T-helper 17 cell (primary cell): Measurements from ENCODE around the gene POU4F3. TPM values are rescaled to one million over a fixed set of nuclear protein-coding genes. Genes with fewer than 3 reads are reported as not detected.

Experiments used
- ATAC-seq: fragments of 150-1000 bp; cut with Tn5 transposase; 2 replicates; pipeline ENCODE4 v1.10.0; 2021; ENCODE audit warnings: mild to moderate bottlenecking, moderate library complexity
- DNase-seq, 3 donors: peaks; one replicate each; pipeline versions ENCODE4 v3.0.0 to v3.0.0-alpha.2; 2020 to 2021
- H3K9me3 ChIP-seq: one replicate; pipeline ENCODE4 v1.7.0; 2013; ENCODE audit warnings: low read length, mild to moderate bottlenecking; ENCODE audit not compliant: control insufficient read depth, poor library complexity, severe bottlenecking
- H3K27ac Mint-ChIP-seq: one replicate; pipeline ENCODE4 v1.8.0; 2022; ENCODE audit warnings: mild to moderate bottlenecking, moderate library complexity, mixed read lengths
- H3K27me3 Mint-ChIP-seq: one replicate; pipeline ENCODE4 v1.8.0; 2022; ENCODE audit warnings: mixed read lengths
- H3K36me3 Mint-ChIP-seq: one replicate; pipeline ENCODE4 v1.8.0; 2022; ENCODE audit warnings: low read depth, mixed read lengths
- H3K4me1 Mint-ChIP-seq: one replicate; pipeline ENCODE4 v1.8.0; 2022; ENCODE audit warnings: mild to moderate bottlenecking, mixed read lengths
- H3K4me3 Mint-ChIP-seq: one replicate; pipeline ENCODE4 v1.8.0; 2022; ENCODE audit warnings: mild to moderate bottlenecking, moderate library complexity, mixed read lengths
- total RNA-seq, 4 donors: library from RNA in 2 of 4; stranded (reverse) in 2 of 4; gene quantifications; one replicate each; pipeline ENCODE4 v1.2.3 and lab custom pipeline; 2022 to 2026

The POU4F3 gene
- total RNA-seq, 2 donors from 2014 or later: not detected

DNA sequence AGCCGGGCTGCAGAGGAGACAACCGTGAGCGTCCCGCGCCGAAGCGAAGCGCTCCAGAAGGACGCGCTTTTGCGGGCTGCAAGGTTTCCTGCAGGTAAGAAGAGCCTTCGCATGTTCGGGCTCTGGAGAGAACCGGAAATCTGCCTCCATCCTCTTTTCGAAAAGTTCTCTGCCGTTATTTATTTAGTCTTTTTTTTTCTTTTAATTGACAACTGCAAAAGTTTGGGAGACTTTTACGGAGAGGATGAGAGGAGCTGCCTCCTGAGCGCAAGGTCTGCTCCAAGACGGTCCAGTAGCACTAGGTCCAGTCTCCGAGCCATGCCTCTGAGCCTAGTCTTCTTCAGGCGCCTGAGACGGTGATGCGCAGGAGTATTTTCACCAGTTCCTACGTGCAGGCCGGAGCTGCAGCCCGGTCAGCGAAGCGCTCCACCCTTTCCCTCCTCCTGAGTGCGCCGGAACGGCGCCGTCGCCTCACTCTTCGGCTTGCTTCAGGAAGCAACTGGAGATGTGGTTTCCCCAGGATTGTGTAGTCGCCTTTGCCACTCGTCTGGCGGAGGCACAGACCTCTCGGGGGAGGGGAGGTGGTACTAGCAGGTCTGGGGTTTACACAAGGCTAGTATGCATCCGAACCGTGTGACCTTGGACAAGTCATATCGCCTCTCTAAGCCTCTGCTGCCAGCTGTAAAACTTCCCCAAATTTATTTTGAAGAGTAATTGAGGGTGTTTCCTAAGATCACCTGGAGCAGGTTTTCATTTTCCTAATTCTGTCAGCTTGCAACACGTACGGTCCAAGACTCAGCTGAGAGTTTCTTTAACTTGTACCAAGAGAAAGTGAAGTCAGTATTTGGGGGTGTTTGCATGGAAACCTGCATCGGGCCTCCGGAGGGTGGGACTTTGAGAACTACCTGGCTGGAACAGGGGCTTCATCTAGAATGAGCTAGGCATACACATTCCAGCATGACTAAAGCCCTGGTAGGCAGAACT is 4.5 kb downstream of the POU4F3 start:
- no peak overlapping the region for H3K27ac Mint-ChIP-seq
- H3K4me1 Mint-ChIP-seq: peaks cover 22% of the 10 kb centered on the region
- peaks cover 3% of the 10 kb centered on the region for H3K36me3 Mint-ChIP-seq
- H3K4me3 Mint-ChIP-seq: no peak overlapping the region
- ATAC-seq (no peak), DNase-seq (no peak)
- H3K27me3 Mint-ChIP-seq: peaks cover 92% of the 10 kb centered on the region
- H3K9me3 ChIP-seq: no peaks in the 10 kb centered on the region

DNA sequence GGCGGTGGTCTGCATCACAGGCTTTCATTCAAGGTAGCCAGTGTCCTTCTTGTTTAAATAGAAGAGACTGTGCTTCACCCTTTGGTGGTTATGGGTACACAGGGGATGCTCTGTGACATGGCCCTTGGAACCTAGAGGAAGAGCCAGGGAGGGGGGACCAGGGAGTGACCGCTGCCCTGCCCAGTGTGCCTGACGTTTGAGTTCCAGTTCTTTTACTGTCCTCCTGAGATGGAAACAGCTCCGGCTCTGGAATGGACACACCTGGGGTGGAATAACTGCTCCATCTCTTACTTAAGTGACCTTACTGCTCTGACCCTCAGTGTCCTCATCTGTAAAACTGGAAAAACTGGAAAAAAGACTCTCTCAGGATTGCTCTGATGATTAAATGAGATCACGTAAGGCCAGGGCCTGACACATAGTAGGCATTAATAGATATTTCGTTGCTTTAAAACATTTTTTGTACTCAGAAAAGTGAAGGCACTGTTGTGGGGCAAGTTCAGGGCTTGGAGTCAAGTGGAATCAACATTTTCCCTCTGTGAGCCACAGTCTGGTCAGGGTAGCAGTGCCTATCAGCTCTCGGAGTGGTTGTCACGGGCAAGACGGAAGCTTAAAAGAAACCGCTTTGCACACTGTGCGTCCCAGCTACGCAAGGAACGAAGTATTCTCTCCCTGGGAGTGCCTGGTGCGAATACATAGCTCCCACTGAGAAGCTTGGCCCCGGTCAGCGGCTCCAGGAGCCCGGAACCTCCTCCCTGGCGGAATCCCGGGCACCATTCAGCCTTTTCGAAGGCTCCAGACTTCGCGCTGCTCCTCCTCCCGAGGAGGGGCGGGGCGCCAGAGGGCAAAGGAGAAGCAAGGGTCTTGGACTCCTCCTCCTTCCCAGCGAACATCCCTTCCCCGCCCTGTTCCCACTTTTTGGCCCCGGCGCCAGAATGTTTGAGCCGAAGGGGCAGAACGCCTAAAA is 5.8 kb downstream of the POU4F3 start:
- peaks cover 92% of the 10 kb centered on the region for H3K27me3 Mint-ChIP-seq
- no peak for DNase-seq
- H3K36me3 Mint-ChIP-seq: peaks cover 3% of the 10 kb centered on the region
- peak overlapping the region; percentile 4 for H3K4me3 Mint-ChIP-seq
- no peaks in the 10 kb centered on the region for H3K9me3 ChIP-seq
- peaks cover 22% of the 10 kb centered on the region for H3K4me1 Mint-ChIP-seq
- no peak for ATAC-seq
- no peak overlapping the region for H3K27ac Mint-ChIP-seq

DNA sequence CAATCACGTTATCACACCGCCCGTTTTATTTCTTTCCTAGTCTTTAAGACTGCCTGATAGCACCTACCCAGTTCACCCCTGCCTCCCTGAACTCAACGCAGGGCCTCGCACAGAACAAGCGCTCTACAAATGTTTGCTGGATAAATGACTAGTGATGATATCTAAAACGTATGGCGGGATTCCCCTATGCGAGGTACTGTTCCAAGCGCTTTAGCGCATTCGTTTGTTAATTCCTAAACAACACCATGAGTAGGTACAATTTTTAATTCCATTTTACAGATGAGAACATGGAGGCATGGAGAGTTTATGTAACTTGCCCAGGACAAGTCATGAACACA is 6.6 kb downstream of the POU4F3 start:
- peak overlapping the region; percentile 82 for H3K4me3 Mint-ChIP-seq
- no peak overlapping the region for H3K27ac Mint-ChIP-seq
- H3K9me3 ChIP-seq: no peaks in the 10 kb centered on the region
- H3K27me3 Mint-ChIP-seq: peaks cover 84% of the 10 kb centered on the region
- ATAC-seq (no peak), DNase-seq (no peak)
- H3K36me3 Mint-ChIP-seq: peaks cover 3% of the 10 kb centered on the region
- peaks cover 22% of the 10 kb centered on the region for H3K4me1 Mint-ChIP-seq

DNA sequence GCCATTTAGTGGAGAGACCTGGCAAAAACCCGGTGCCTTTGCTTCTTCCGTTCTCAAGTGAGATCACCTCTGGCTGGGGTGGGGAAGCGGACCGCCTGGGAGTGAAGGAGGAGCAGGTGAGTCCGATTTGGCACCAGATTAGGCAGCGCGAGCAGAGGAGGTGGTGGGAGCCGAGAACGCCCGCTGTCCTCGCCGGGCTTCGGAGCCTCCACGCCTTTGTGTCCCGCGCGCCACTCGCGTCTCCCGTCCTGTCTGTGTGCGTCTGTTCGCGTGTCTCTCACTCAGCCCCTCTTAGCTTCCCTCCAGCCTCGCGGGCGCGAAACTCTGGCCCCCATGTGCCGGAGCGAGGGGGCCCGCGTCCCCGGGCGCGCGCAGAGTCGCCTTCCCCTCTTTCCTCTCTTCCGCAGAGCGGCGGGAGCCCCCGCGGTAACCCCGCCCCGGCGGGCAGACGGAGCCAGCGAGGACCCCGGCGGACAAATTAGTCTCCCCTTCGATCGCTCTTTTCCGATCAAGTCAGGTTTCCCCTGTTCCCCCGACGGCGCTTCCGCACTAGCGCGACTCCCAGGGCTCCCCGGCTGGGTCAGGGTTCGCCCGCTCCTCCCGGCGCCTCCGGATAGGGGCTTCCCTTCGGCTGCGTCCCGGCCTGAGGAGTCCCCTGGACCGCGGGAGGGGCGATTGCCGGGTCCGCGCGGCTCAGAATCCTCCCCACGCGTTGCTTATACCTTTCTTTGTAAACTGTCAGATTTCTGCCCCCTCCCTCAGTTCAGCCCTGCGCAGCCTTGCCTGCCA is 7.1 kb downstream of the POU4F3 start:
- ATAC-seq (no peak), DNase-seq (no peak)
- Mint-ChIP-seq H3K4me1 (peaks cover 21% of the 10 kb centered on the region), H3K27ac (no peak overlapping the region), H3K36me3 (peaks cover 3% of the 10 kb centered on the region), H3K4me3 (peak overlapping the region; percentile 82), H3K27me3 (peaks cover 82% of the 10 kb centered on the region)
- no peaks in the 10 kb centered on the region for H3K9me3 ChIP-seq

DNA sequence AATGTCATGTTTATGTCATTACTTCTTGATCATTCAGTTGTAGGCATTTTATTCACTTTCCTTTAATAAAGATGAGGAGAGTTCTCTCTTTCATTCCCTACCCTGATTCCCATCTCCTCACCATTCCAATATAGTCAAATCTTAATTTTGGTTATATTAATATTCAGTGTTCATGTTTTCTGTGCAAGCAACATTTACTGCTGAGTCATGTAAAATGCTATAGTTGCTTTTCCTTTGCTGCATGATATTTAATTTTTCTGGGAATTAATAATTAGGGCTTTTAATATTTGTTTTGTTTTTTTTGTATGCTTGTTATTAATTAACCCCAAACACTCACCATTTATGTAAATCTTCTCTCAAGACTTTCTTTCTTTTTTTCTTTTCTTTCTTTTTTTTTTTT is 18.5 kb downstream of the POU4F3 start:
- Mint-ChIP-seq H3K4me1 (no peaks in the 10 kb centered on the region), H3K4me3 (no peak overlapping the region), H3K27ac (no peak overlapping the region), H3K27me3 (peaks cover 33% of the 10 kb centered on the region), H3K36me3 (no peaks in the 10 kb centered on the region)
- DNase-seq (no peak), ATAC-seq (no peak)
- H3K9me3 ChIP-seq: no peaks in the 10 kb centered on the region

DNA sequence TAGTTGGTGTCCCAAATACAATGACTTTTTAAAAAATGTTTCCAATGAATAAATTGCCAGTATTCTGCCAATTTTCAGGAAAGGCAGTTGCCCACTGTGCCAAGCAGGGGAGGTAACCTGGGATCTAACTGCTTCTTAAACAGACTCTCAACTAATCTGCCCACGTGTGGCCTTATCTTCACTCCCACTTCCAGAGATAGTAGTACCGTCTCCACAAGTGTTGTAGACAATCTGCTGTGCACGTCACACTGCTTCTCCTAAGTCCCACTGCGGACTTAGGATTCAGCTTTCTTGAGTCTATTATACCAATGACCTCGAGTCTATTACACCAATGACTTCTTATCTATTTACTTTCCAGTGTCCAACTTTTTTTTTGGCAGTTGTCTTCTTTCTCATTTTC is 21.2 kb downstream of the POU4F3 start:
- ATAC-seq (no peak), DNase-seq (no peak)
- no peaks in the 10 kb centered on the region for H3K36me3 Mint-ChIP-seq
- H3K4me1 Mint-ChIP-seq: no peaks in the 10 kb centered on the region
- no peaks in the 10 kb centered on the region for H3K9me3 ChIP-seq
- no peak overlapping the region for H3K27ac Mint-ChIP-seq
- peaks cover 54% of the 10 kb centered on the region for H3K27me3 Mint-ChIP-seq
- H3K4me3 Mint-ChIP-seq: no peak overlapping the region

DNA sequence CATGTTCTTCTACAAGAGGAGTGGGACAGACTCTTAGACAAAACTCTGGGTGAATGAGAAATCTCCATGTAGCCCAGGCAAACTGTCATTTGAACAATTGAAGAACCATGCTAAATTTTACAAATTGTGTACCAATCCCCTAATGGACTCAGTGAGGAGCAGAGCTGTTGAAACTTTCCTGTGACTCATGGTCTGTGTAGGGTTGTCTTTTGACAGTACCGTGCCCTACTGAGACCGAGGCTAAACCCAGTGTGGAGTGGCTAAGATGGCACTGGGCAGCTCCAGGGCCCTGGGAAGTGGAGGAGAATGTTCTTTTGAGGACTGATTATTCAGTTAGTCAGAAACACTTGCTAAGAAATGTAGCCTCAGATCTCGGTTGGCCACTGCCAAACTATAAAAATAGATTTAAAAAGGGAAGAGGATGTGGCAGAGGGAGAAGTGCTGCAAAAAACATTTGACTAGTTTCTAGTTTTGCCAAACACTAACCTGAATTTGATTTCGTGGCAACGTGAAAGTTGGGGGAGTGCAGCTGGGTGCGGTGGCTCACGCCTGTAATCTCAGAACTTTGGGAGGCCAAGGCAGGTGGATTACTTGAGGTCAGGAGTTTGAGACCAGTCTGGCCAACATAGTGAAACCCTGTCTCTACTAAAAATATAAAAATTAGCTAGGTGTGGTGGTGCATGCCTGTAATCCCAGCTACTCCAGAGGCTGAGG is 24.7 kb downstream of the POU4F3 start:
- no peak overlapping the region for H3K4me3 Mint-ChIP-seq
- no peak for ATAC-seq
- H3K4me1 Mint-ChIP-seq: no peaks in the 10 kb centered on the region
- peaks cover 75% of the 10 kb centered on the region for H3K27me3 Mint-ChIP-seq
- H3K36me3 Mint-ChIP-seq: no peaks in the 10 kb centered on the region
- no peak overlapping the region for H3K27ac Mint-ChIP-seq
- no peak for DNase-seq
- no peaks in the 10 kb centered on the region for H3K9me3 ChIP-seq

DNA sequence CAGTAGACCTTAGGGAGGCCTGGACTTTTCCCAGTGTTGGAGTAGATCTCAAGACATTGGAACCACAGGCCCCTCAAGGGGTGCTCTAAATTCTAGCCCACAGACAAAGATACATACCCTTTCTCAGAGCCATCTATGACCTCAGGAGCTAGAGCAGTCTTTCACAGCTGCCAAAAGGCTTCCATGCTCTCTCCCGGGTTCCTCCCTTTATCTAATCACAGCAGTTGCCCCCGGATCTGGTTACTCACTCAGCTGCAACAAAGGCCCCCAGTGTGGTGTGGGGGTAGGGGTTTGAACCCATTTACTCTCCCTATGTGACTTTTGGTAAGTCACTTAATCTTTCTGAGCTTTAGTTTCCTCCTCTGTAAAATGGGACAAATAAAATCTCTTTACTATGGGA is 27.0 kb downstream of the POU4F3 start:
- DNase-seq (no peak), ATAC-seq (no peak)
- no peaks in the 10 kb centered on the region for H3K9me3 ChIP-seq
- Mint-ChIP-seq H3K4me3 (no peak overlapping the region), H3K27ac (no peak overlapping the region), H3K36me3 (no peaks in the 10 kb centered on the region), H3K4me1 (no peaks in the 10 kb centered on the region), H3K27me3 (peaks cover 78% of the 10 kb centered on the region)

DNA sequence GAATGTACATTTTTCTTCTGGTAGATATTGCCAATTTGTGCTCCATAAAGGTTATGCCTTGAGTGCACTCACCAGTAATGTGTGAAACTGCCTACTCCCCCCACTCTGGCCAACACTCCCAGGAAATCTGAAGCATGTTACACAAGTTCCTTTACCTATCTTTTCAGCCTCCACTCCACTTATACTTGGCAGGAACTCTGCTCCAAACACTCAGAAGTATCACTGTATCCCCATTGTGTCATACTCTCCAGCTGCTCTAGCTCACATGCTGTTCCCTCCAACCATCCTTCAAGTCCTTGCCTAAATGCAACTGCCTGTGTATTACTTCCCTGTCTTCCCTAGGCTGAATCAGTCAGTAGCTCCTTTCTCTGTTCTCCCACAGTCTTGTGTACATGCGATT is 28.3 kb downstream of the POU4F3 start:
- DNase-seq: no peak
- Mint-ChIP-seq H3K36me3 (no peaks in the 10 kb centered on the region), H3K4me1 (no peaks in the 10 kb centered on the region), H3K27me3 (peaks cover 84% of the 10 kb centered on the region), H3K27ac (no peak overlapping the region), H3K4me3 (no peak overlapping the region)
- no peak for ATAC-seq
- no peaks in the 10 kb centered on the region for H3K9me3 ChIP-seq

DNA sequence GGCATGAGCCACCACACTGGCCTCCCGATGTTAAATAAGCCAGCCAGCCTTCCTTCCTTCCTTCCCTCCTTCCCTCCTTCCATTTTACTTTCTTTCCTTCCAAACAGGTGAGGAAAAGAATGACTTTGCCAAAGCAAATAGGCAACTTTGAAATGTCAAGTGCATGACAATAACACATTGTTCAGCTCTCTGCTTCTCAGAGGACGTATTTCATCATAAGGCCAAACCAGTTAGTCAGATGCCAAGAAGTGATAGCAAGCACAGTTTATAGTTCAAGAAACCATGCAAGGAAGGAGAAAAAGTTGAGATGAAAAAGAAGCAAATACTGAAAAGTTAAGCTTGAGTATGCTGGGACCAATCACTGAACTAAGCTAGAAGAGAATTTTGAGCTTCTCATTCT is 29.5 kb downstream of the POU4F3 start:
- H3K27ac Mint-ChIP-seq: no peak overlapping the region
- no peaks in the 10 kb centered on the region for H3K9me3 ChIP-seq
- H3K27me3 Mint-ChIP-seq: peaks cover 79% of the 10 kb centered on the region
- H3K36me3 Mint-ChIP-seq: no peaks in the 10 kb centered on the region
- ATAC-seq (no peak), DNase-seq (no peak)
- H3K4me1 Mint-ChIP-seq: no peaks in the 10 kb centered on the region
- H3K4me3 Mint-ChIP-seq: no peak overlapping the region

DNA sequence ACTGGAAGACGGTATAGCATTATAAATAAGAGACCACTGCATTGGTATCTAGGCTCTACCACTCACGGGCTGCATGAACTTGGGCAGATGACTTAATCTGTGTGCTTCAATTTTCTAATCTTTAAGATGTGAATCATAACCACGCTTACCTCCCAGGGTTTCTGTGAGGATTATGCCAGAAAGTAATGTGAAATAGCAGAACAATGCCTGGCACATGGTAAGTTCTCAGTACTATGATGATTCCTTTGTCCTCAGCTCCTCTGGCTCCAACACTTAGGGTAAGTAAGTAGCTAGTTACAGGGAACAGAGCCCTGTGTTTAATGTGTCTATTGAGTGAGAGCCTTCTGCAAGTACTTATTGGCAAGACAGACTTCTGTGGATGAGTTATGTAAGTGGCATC is 31.1 kb downstream of the POU4F3 start:
- no peak overlapping the region for H3K27ac Mint-ChIP-seq
- no peak for DNase-seq
- peaks cover 68% of the 10 kb centered on the region for H3K27me3 Mint-ChIP-seq
- no peak for ATAC-seq
- H3K4me3 Mint-ChIP-seq: no peak overlapping the region
- H3K4me1 Mint-ChIP-seq: no peaks in the 10 kb centered on the region
- no peaks in the 10 kb centered on the region for H3K9me3 ChIP-seq
- no peaks in the 10 kb centered on the region for H3K36me3 Mint-ChIP-seq

DNA sequence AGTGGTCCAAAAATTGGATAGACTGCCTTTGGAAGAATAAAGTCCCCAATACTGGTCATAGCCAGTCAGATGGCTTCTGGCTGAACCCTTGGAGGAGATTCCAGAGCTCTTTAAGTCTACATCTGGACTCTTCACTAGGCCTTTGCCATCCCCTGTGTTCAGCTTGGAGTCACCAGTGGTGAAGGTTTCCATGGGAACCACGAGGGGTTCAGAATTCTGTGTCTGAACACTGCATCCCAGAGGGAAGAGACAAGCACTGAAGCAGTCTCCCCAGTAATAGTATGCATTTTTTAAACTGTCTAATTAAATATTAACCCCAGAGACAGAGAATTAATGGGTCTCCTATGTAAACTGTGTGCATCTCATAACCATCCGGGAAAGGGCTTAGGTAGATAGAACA is 38.2 kb downstream of the POU4F3 start:
- no peak overlapping the region for H3K27ac Mint-ChIP-seq
- no peak overlapping the region for H3K4me3 Mint-ChIP-seq
- H3K9me3 ChIP-seq: no peaks in the 10 kb centered on the region
- DNase-seq (no peak), ATAC-seq (no peak)
- peaks cover 22% of the 10 kb centered on the region for H3K27me3 Mint-ChIP-seq
- H3K36me3 Mint-ChIP-seq: no peaks in the 10 kb centered on the region
- H3K4me1 Mint-ChIP-seq: no peaks in the 10 kb centered on the region
